IMR-90 (cell line): ENCODE results near the gene ADAM12. TPM values are rescaled to one million over a fixed set of nuclear protein-coding genes. Genes with fewer than 3 reads are reported as not detected.

ENCODE experiments used
- ATAC-seq: fragments of 200-7000 bp; cut with Tn5 transposase; 2 replicates; pipeline ENCODE4 v1.9.1; 2020; ENCODE audit warnings: low read depth, mild to moderate bottlenecking, moderate library complexity
- BruUV-seq: library from RNA; stranded (reverse); fragments of 400-500 nt; replicated peaks from 2 replicates; lab custom pipeline; 2021; lab: Mats Ljungman, UMichigan
- CTCF ChIA-PET: fragments of 300-600 bp; formaldehyde crosslinking; extraction: SDS; loops from one replicate; lab custom pipeline; 2021; ENCODE audit warnings: antibody characterized with exemption; lab: Yijun Ruan, JAX
- POLR2A ChIA-PET: fragments of 300-600 bp; sonication (Branson Sonifier 250); formaldehyde crosslinking; loops from one replicate; lab custom pipeline; 2022; ENCODE audit warnings: antibody characterized with exemption; ENCODE audit not compliant: unreplicated experiment; lab: Charles Lee
- DNase-seq: peaks from one replicate; pipeline ENCODE4 v3.0.0; 2013
- H2AFZ ChIP-seq: replicated peaks from 2 replicates; pipeline ENCODE3; 2013; ENCODE audit warnings: low read length, mild to moderate bottlenecking; ENCODE audit not compliant: poor library complexity
- H2AK5ac ChIP-seq: 2 replicates; pipeline ENCODE4 v1.6.1; 2013; ENCODE audit warnings: low read depth, low read length, inconsistent platforms
- H2AK9ac ChIP-seq: replicated peaks from 2 replicates; pipeline ENCODE3; 2013; ENCODE audit warnings: mild to moderate bottlenecking, low read depth, low read length, moderate library complexity; ENCODE audit not compliant: poor library complexity
- H2BK120ac ChIP-seq: 2 replicates; pipeline ENCODE4 v1.6.1; 2013; ENCODE audit warnings: low read depth, low read length, inconsistent platforms
- H2BK15ac ChIP-seq: 3 replicates; pipeline ENCODE4 v1.6.1; 2013; ENCODE audit warnings: low read depth, low read length, inconsistent platforms
- H2BK20ac ChIP-seq: 2 replicates; pipeline ENCODE4 v1.6.1; 2013; ENCODE audit warnings: low read depth, mild to moderate bottlenecking, inconsistent platforms, low read length, moderate library complexity
- H2BK5ac ChIP-seq: 2 replicates; pipeline ENCODE4 v1.6.1; 2013; ENCODE audit warnings: mild to moderate bottlenecking, low read depth, low read length, inconsistent platforms; ENCODE audit not compliant: poor library complexity, severe bottlenecking
- H3K14ac ChIP-seq: replicated peaks from 2 replicates; pipeline ENCODE4 v1.6.1; 2013; ENCODE audit warnings: low read depth, low read length, inconsistent platforms
- H3K18ac ChIP-seq: 2 replicates; pipeline ENCODE4 v1.6.1; 2013; ENCODE audit warnings: low read depth, low read length, control low read depth
- H3K23ac ChIP-seq: 2 replicates; pipeline ENCODE4 v1.6.1; 2013; ENCODE audit warnings: low read depth, low read length, inconsistent platforms
- H3K27ac ChIP-seq: 2 replicates; pipeline ENCODE4 v1.5.1; 2013; ENCODE audit warnings: mild to moderate bottlenecking, control low read depth, low read length; ENCODE audit not compliant: insufficient read depth
- H3K27me3 ChIP-seq: 2 replicates; pipeline ENCODE4 v1.6.1; 2013; ENCODE audit warnings: low read length; ENCODE audit not compliant: control insufficient read depth, insufficient read depth
- H3K36me3 ChIP-seq: 2 replicates; pipeline ENCODE4 v1.6.1; 2013; ENCODE audit warnings: low read length, mixed read lengths; ENCODE audit not compliant: control insufficient read depth, insufficient read depth
- H3K4ac ChIP-seq: 2 replicates; pipeline ENCODE4 v1.6.1; 2013; ENCODE audit warnings: low read depth, low read length, inconsistent platforms
- H3K4me1 ChIP-seq: 2 replicates; pipeline ENCODE4 v1.6.1; 2013; ENCODE audit warnings: low read length, mixed read lengths; ENCODE audit not compliant: control insufficient read depth, insufficient read depth
- H3K4me2 ChIP-seq: 2 replicates; pipeline ENCODE4 v1.6.1; 2013; ENCODE audit warnings: low read depth, mild to moderate bottlenecking, control low read depth, low read length, moderate library complexity
- H3K4me3 ChIP-seq: 2 replicates; pipeline ENCODE4 v1.5.1; 2013; ENCODE audit warnings: low read depth, mild to moderate bottlenecking, control low read depth, low read length, moderate library complexity; ENCODE audit not compliant: insufficient read depth
- H3K56ac ChIP-seq: 2 replicates; pipeline ENCODE4 v1.6.1; 2013; ENCODE audit warnings: low read length, inconsistent platforms; ENCODE audit not compliant: insufficient read depth; ENCODE audit errors: extremely low read depth
- H3K79me1 ChIP-seq, 2 experiments: 2 replicates each; pipeline ENCODE4 v1.6.1; 2013; ENCODE audit warnings: low read length in 2 of 2, inconsistent platforms in 1 of 2, low read depth in 1 of 2
- H3K9ac ChIP-seq: 2 replicates; pipeline ENCODE4 v1.6.1; 2013; ENCODE audit warnings: low read depth, low read length, control low read depth
- H3K9me1 ChIP-seq: 2 replicates; pipeline ENCODE4 v1.6.1; 2013; ENCODE audit warnings: low read length, inconsistent platforms; ENCODE audit not compliant: insufficient read depth
- H3K9me3 ChIP-seq: 2 replicates; pipeline ENCODE4 v1.6.1; 2013; ENCODE audit warnings: low read length; ENCODE audit not compliant: control insufficient read depth, insufficient read depth
- H4K20me1 ChIP-seq: 2 replicates; pipeline ENCODE4 v1.6.1; 2013; ENCODE audit warnings: low read length, inconsistent platforms; ENCODE audit not compliant: insufficient read depth
- H4K5ac ChIP-seq: 2 replicates; pipeline ENCODE4 v1.6.1; 2013; ENCODE audit warnings: mild to moderate bottlenecking, low read depth, low read length, control low read depth
- H4K8ac ChIP-seq, 2 experiments: 2 replicates each; pipeline ENCODE4 v1.6.1; 2013; ENCODE audit warnings: low read depth in 2 of 2, low read length in 2 of 2, control low read depth in 1 of 2, inconsistent platforms in 1 of 2
- H4K91ac ChIP-seq: 2 replicates; pipeline ENCODE4 v1.6.1; 2013; ENCODE audit warnings: low read depth, low read length, inconsistent platforms; ENCODE audit not compliant: insufficient read depth
- BHLHE40 ChIP-seq: fragments of 150-350 bp; IDR thresholded peaks from 2 replicates; pipeline ENCODE4 v1.6.1; 2016; ENCODE audit warnings: mild to moderate bottlenecking, low read depth, low read length
- CHD1 ChIP-seq: IDR thresholded peaks from 2 replicates; pipeline ENCODE4 v1.6.1; 2012; ENCODE audit warnings: low read depth, low read length, improper control_type of control experiment
- CTCF ChIP-seq: conservative IDR thresholded peaks from 2 replicates; pipeline ENCODE4 v1.5.1; 2012; ENCODE audit warnings: mild to moderate bottlenecking, low read depth, low read length, improper control_type of control experiment
- ELK1 ChIP-seq: fragments of 150-350 bp; IDR thresholded peaks from 2 replicates; pipeline ENCODE4 v1.6.1; 2016; ENCODE audit warnings: low read depth, mild to moderate bottlenecking, low read length, moderate library complexity, borderline replicate concordance
- FOS ChIP-seq: fragments of 150-350 bp; IDR thresholded peaks from 2 replicates; pipeline ENCODE4 v1.6.1; 2016; ENCODE audit warnings: low read depth, low read length
- MAZ ChIP-seq: IDR thresholded peaks from 2 replicates; pipeline ENCODE4 v1.6.1; 2012; ENCODE audit warnings: low read depth, mild to moderate bottlenecking, low read length, improper control_type of control experiment, moderate library complexity, borderline replicate concordance
- MXI1 ChIP-seq: IDR thresholded peaks from 2 replicates; pipeline ENCODE4 v1.6.1; 2012; ENCODE audit warnings: low read depth, mild to moderate bottlenecking, low read length, moderate library complexity, borderline replicate concordance
- NFE2L2 ChIP-seq: fragments of 150-350 bp; IDR thresholded peaks from 2 replicates; pipeline ENCODE4 v1.6.1; 2016; ENCODE audit warnings: low read depth, mild to moderate bottlenecking, low read length
- POLR2A ChIP-seq: IDR thresholded peaks from 2 replicates; pipeline ENCODE4 v1.6.1; 2012; ENCODE audit warnings: mild to moderate bottlenecking, low read depth, low read length
- RAD21 ChIP-seq: IDR thresholded peaks from 2 replicates; pipeline ENCODE4 v1.6.1; 2012; ENCODE audit warnings: low read length, improper control_type of control experiment
- RCOR1 ChIP-seq: IDR thresholded peaks from 2 replicates; pipeline ENCODE4 v1.6.1; 2012; ENCODE audit warnings: mild to moderate bottlenecking, low read length, improper control_type of control experiment; ENCODE audit not compliant: insufficient replicate concordance
- RFX5 ChIP-seq: IDR thresholded peaks from 2 replicates; pipeline ENCODE4 v1.8.0; 2012; ENCODE audit warnings: low read depth, mild to moderate bottlenecking, low read length, moderate library complexity
- WGBS, 2 experiments: methylation state at CpG; one replicate each; pipeline versions ENCODE4 v1.1.5 to v1.1.7; 2013; ENCODE audit warnings: missing lambda C conversion rate in 2 of 2; ENCODE audit not compliant: insufficient read length in 1 of 2; ENCODE audit errors: extremely low coverage in 2 of 2; 5-methylcytosine and 5-hydroxymethylcytosine counted together
- dilution Hi-C: fragments of 300-500 bp; cut with HindIII; formaldehyde crosslinking; loops from one replicate; pipeline ENCODE4 v1.14.3; 2018; ENCODE audit warnings: low sequenced_read_pairs; ENCODE audit not compliant: unreplicated experiment
- in situ Hi-C: fragments of 300-500 bp; cut with MboI; formaldehyde crosslinking; loops from 3 replicates; pipeline ENCODE4 v1.14.3; 2019; ENCODE audit warnings: low sequenced_read_pairs, inconsistent platforms, mixed read lengths
- intact Hi-C: fragments of 100-400 bp; cut with micrococcal nuclease; formaldehyde crosslinking; loops from 2 replicates; pipeline ENCODE4 v1.10.0; 2022
- polyA plus RNA-seq, 3 experiments: library from polyadenylated mRNA; depleted of rRNA; stranded (reverse); fragments of >200 nt; gene quantifications; 2 replicates each; pipeline ENCODE4 v1.2.3, GENCODE V29; 2012; ENCODE audit warnings: low replicate concordance in 1 of 3
- total RNA-seq: library from RNA; depleted of rRNA; stranded (reverse); fragments of >200 nt; gene quantifications from 2 replicates; pipeline ENCODE4 v1.2.3, GENCODE V29; 2012

The ADAM12 gene
- total and polyA plus RNA-seq, 2 of the 4 experiments (the other 2 are of a cell fraction): 9.6 to 10.2 TPM

- in situ Hi-C loops (no loop called here), intact Hi-C loops (no loop called here), dilution Hi-C loops (no loop called here)
- H2BK20ac ChIP-seq: no peak overlapping the region
- no TSS peak for BruUV-seq
- H2AFZ ChIP-seq: no peak overlapping the region
- H3K36me3 ChIP-seq: no peaks in the 10 kb centered on the region
- peaks cover 11% of the 10 kb centered on the region for H3K27me3 ChIP-seq
- H2BK5ac ChIP-seq: no peak overlapping the region
- no peaks in the 10 kb centered on the region for H3K4me1 ChIP-seq
- WGBS, 2 experiments: 59% methylated on average over 3 of the region's 6 CpGs; no CpG with 5 or more reads in 1 of the 2 experiments
- no peak overlapping the region for H3K56ac ChIP-seq
- H4K5ac ChIP-seq: no peak overlapping the region
- H3K9ac ChIP-seq: no peak overlapping the region
- ATAC-seq: no peak
- no peaks in the 10 kb centered on the region for H3K9me3 ChIP-seq
- POLR2A ChIA-PET: no interaction called here
- no peak overlapping the region for H3K4me3 ChIP-seq
- H2AK5ac ChIP-seq: no peak overlapping the region
- DNase-seq: no peak
- no peak overlapping the region for H4K8ac ChIP-seq
- no peak overlapping the region for H3K23ac ChIP-seq
- no peaks in the 10 kb centered on the region for H3K9me1 ChIP-seq
- no peak overlapping the region for H3K14ac ChIP-seq
- no peak overlapping the region for H2BK120ac ChIP-seq
- no peak for TF ChIP-seq FOS
- TF ChIP-seq RFX5: no peak
- no peak for TF ChIP-seq CTCF
- no peak for TF ChIP-seq MXI1
- TF ChIP-seq ELK1: no peak
- TF ChIP-seq RAD21: no peak
- no peak for TF ChIP-seq NFE2L2
- TF ChIP-seq MAZ: no peak
- no peak for TF ChIP-seq BHLHE40
- no peak for TF ChIP-seq CHD1
- no peak for TF ChIP-seq POLR2A
- no peak for TF ChIP-seq RCOR1
- no peak overlapping the region for H3K4me2 ChIP-seq
- H4K20me1 ChIP-seq: no peaks in the 10 kb centered on the region
- H3K27ac ChIP-seq: no peak overlapping the region
- H2AK9ac ChIP-seq: no peak overlapping the region
- no peak overlapping the region for H3K18ac ChIP-seq
- no peak overlapping the region for H2BK15ac ChIP-seq
- H3K79me1 ChIP-seq: no peaks in the 10 kb centered on the region
- no peak overlapping the region for H4K91ac ChIP-seq
- CTCF ChIA-PET: no interaction called here
- H3K4ac ChIP-seq: no peak overlapping the region
Observed at GRCh38 chr10:126409821-126410220, 21.5 kb upstream of the ADAM12 start.
